Ascending aorta (tissue), 2 donors: ENCODE results near the gene FAM114A1. TPM values are rescaled to one million over a fixed set of nuclear protein-coding genes. Genes with fewer than 3 reads are reported as not detected.
"Not testable (repeated sequence)": the region's sequence is repeated elsewhere in the genome, so short reads cannot be mapped to it uniquely, and the experiment has no call there.

Experiments used
- DNase-seq, 2 donors: peaks; one replicate each; pipeline ENCODE4 v3.0.0-alpha.2; 2019; ENCODE audit warnings: low spot score in 2 of 2
- H3K27ac ChIP-seq, 2 donors: fragments of 200-600 bp; sonication (generic); one replicate each; pipeline ENCODE4 v1.5.1; 2016 to 2017; ENCODE audit warnings: mild to moderate bottlenecking in 1 of 2
- H3K27me3 ChIP-seq: fragments of 200-600 bp; sonication (generic); one replicate; pipeline ENCODE4 v1.5.1; 2017
- H3K36me3 ChIP-seq, 2 donors: fragments of 200-600 bp; sonication (generic); one replicate each; pipeline ENCODE4 v1.5.1; 2016
- H3K4me1 ChIP-seq, 2 donors: fragments of 200-600 bp; sonication (generic); one replicate each; pipeline ENCODE4 v1.5.1; 2016 to 2017; ENCODE audit warnings: mild to moderate bottlenecking in 1 of 2
- H3K4me3 ChIP-seq, 2 donors: fragments of 200-600 bp; sonication (generic); one replicate each; pipeline ENCODE4 v1.5.1; 2016 to 2017; ENCODE audit warnings: mild to moderate bottlenecking in 1 of 2
- H3K9me3 ChIP-seq, 2 donors: fragments of 200-600 bp; sonication (generic); one replicate each; pipeline ENCODE4 v1.5.1; 2016
- intact Hi-C: fragments of 100-400 bp; cut with DNase I; formaldehyde crosslinking; loops from one replicate; pipeline ENCODE4 v1.15.1; 2023
- total RNA-seq: library from RNA; depleted of rRNA; stranded (reverse); fragments of >200 nt; gene quantifications from one replicate; pipeline ENCODE4 v1.1.0, GENCODE V29; 2016
- TF ChIP-seq, protein P1 (sequence below), 3 experiments: fragments of 200-600 bp in 2 of 3; fragments of 450-650 bp in 1 of 3; sonication (generic) in 2 of 3; IDR thresholded peaks; one replicate each; pipeline ENCODE4 v1.5.1; 2016 to 2019; ENCODE audit warnings: antibody characterized with exemption in 3 of 3, mild to moderate bottlenecking in 1 of 3, moderate library complexity in 1 of 3

The FAM114A1 gene
- total RNA-seq, 1 donor from 2014 or later, result 45.7 TPM

DNA sequence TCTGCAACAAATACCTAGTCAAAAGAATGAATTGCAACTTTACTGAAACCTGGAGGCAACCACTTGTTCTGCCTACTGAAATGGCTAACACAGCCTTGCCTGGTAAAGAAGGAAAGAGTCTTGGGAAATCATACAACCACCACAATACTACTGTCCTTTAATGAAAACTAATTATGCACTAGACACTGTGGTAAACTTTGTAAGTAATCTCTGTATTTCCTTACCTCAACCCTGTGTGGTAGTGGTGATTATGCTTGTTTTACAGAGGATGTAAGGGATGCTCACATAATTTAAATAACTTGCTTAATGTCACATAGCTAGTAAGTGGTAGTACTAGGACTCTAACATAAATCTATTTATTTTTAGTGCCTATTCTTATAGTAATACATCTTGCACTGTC is 119.9 kb downstream of the FAM114A1 start:
- intact Hi-C loops, result no loop called here
- H3K36me3 ChIP-seq, result no peaks in the 10 kb centered on the region
- H3K9me3 ChIP-seq, result no peaks in the 10 kb centered on the region
- no peaks in the 10 kb centered on the region for H3K27me3 ChIP-seq
- H3K4me1 ChIP-seq, result no peaks in the 10 kb centered on the region
- DNase-seq, result no peak
- H3K4me3 ChIP-seq, result no peak overlapping the region
- no peak overlapping the region for H3K27ac ChIP-seq
- TF ChIP-seq, protein P1, sequence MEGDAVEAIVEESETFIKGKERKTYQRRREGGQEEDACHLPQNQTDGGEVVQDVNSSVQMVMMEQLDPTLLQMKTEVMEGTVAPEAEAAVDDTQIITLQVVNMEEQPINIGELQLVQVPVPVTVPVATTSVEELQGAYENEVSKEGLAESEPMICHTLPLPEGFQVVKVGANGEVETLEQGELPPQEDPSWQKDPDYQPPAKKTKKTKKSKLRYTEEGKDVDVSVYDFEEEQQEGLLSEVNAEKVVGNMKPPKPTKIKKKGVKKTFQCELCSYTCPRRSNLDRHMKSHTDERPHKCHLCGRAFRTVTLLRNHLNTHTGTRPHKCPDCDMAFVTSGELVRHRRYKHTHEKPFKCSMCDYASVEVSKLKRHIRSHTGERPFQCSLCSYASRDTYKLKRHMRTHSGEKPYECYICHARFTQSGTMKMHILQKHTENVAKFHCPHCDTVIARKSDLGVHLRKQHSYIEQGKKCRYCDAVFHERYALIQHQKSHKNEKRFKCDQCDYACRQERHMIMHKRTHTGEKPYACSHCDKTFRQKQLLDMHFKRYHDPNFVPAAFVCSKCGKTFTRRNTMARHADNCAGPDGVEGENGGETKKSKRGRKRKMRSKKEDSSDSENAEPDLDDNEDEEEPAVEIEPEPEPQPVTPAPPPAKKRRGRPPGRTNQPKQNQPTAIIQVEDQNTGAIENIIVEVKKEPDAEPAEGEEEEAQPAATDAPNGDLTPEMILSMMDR (IDR thresholded peaks at IDR 0.05), result no peak

DNA sequence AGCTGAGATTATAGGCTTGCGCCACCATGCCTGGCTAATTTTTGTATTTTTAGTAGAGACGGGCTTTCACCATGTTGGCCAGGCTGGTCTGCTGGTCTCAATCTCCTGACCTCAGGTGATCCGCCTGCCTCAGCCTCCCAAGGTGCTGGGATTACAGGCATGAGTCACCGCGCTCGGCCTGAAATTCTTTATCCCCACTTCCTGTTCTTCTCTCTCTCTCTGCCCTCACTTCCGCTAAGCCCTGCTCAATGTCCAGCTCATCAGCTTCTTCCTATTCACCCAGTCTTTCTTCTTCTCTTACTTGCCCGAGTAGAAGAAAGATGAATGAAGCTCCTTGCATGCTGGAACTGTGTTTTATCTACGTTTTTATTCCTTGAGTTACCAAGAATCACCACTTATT is 120.7 kb downstream of the FAM114A1 start:
- intact Hi-C loops, H3K9me3 ChIP-seq: not testable (repeated sequence)

DNA sequence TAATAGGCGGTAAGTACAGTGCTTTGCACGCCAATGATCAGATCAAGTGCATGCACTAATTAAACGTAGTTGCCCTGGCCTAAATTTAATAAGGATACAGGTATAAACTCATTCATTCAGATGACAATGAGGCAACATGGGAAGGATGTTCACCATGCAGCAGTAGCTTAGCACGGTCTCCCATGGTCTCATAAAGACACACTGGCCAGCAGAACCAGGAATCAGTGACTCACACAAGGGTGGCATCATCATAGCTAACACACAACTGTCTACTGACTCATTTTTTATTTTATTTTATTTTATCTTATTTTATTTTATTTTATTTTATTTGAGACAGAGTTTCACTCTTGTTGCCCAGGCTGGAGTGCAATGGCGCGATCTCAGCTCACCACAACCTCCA is 121.9 kb downstream of the FAM114A1 start:
- Histone ChIP-seq H3K27me3 (no peaks in the 10 kb centered on the region), H3K4me3 (no peak overlapping the region), H3K36me3 (no peaks in the 10 kb centered on the region), H3K9me3 (no peaks in the 10 kb centered on the region), H3K4me1 (no peaks in the 10 kb centered on the region), H3K27ac (no peak overlapping the region)
- TF ChIP-seq, protein P1 (IDR thresholded peaks at IDR 0.05), result no peak
- DNase-seq, result no peak
- intact Hi-C loops, result no loop called here

More for the DNA sequence above, 120.7 kb downstream of the FAM114A1 start:
- not testable (repeated sequence) for H3K27me3 ChIP-seq, H3K4me3 ChIP-seq, H3K27ac ChIP-seq, H3K4me1 ChIP-seq, H3K36me3 ChIP-seq, DNase-seq

DNA sequence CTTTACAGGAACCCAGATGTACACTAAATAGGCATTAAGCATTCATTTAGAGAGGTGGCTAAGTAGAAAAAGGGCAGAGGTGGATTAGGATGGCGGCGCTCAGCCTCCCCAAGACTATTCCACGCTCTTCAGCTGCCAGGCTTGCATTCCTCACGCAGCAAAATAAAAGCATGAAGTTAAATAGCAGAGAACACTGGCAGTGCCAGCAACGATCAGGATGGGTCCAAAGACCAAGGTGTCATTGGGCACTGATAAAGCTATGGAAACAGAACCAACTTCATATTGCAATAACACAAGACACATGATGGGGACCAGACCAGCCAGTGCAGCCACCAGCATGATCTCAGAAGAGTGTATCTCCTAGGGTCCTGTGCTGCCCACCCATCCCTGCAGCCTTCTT is 122.6 kb downstream of the FAM114A1 start:
- H3K4me3 ChIP-seq, result no peak overlapping the region
- H3K4me1 ChIP-seq, result no peaks in the 10 kb centered on the region
- no peaks in the 10 kb centered on the region for H3K9me3 ChIP-seq
- TF ChIP-seq, protein P1 (IDR thresholded peaks at IDR 0.05), result no peak
- no peak for DNase-seq
- H3K27me3 ChIP-seq, result no peaks in the 10 kb centered on the region
- intact Hi-C loops, result no loop called here
- no peak overlapping the region for H3K27ac ChIP-seq
- H3K36me3 ChIP-seq, result no peaks in the 10 kb centered on the region

DNA sequence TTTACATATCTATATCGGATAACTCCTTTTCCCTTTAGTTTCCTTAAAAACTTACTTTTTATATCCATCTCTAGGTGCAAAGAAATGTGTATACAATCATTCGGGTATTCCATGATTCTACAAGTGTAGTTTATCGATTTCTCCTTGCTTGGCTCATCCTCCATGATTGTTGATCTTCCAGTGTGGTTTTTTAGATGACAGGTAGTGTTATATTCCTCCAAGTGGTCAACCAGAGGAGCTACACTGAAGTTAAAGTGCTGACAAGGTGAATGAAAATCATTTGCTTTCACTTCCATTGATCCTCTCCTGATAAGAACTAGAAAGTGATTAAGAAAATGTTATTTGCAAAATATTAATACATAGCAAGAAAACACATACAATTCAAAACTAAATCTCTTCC is 126.1 kb downstream of the FAM114A1 start:
- no peaks in the 10 kb centered on the region for H3K27me3 ChIP-seq
- TF ChIP-seq, protein P1 (IDR thresholded peaks at IDR 0.05), result no peak
- no peaks in the 10 kb centered on the region for H3K36me3 ChIP-seq
- no peak for DNase-seq
- no peak overlapping the region for H3K4me3 ChIP-seq
- H3K4me1 ChIP-seq, result no peaks in the 10 kb centered on the region
- intact Hi-C loops, result no loop called here
- no peak overlapping the region for H3K27ac ChIP-seq
- no peaks in the 10 kb centered on the region for H3K9me3 ChIP-seq

DNA sequence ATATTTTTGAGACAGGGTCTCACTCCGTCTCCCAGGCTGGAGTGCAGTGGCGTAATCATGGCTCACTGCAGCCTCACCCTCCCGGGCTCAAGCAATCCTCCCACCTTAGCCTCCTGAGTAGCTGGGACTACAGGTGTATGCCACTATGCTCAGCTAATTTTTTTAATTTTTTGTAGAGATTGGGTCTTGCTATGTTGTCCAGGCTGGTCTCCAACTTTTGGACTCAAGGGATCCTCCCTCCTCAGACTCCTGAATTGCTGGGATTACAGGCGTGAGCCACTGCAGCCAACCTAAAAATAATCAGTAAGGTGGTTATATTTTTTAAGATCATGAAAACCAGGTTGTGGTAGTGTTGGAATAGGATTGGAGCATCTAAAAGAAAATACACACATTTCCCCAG is 126.5 kb downstream of the FAM114A1 start:
- TF ChIP-seq, protein P1 (IDR thresholded peaks at IDR 0.05), result no peak
- DNase-seq, result no peak
- intact Hi-C loops, result no loop called here
- no peak overlapping the region for H3K27ac ChIP-seq
- H3K4me1 ChIP-seq, result no peaks in the 10 kb centered on the region
- no peak overlapping the region for H3K4me3 ChIP-seq
- no peaks in the 10 kb centered on the region for H3K36me3 ChIP-seq
- H3K27me3 ChIP-seq, result no peaks in the 10 kb centered on the region
- H3K9me3 ChIP-seq, result no peaks in the 10 kb centered on the region

Other genes starting within 250 kb of the FAM114A1 start
- gene KLF3, start 203.6 kb upstream of the FAM114A1 start, total RNA-seq, result 21.5 TPM
- not detected for gene TLR10, start 84.8 kb upstream of the FAM114A1 start, total RNA-seq
- 1.1 TPM for gene TLR1, start 63.0 kb upstream of the FAM114A1 start, total RNA-seq
- 0.11 TPM for gene TLR6, start 11.0 kb upstream of the FAM114A1 start, total RNA-seq
- gene TMEM156, start 164.6 kb downstream of the FAM114A1 start, total RNA-seq, result not detected
- 0.75 TPM for gene KLHL5, start 194.4 kb downstream of the FAM114A1 start, total RNA-seq